ENCODE data around the gene ZNF263. TPM values are rescaled to one million over a fixed set of nuclear protein-coding genes. Genes with fewer than 3 reads are reported as not detected.

The ZNF263 gene
- total and polyA plus RNA-seq, 2 of the 13 experiments (the other 11 are each of a cell fraction or from before 2014, with no cell fraction given), result 10.2 to 41.2 TPM

DNA sequence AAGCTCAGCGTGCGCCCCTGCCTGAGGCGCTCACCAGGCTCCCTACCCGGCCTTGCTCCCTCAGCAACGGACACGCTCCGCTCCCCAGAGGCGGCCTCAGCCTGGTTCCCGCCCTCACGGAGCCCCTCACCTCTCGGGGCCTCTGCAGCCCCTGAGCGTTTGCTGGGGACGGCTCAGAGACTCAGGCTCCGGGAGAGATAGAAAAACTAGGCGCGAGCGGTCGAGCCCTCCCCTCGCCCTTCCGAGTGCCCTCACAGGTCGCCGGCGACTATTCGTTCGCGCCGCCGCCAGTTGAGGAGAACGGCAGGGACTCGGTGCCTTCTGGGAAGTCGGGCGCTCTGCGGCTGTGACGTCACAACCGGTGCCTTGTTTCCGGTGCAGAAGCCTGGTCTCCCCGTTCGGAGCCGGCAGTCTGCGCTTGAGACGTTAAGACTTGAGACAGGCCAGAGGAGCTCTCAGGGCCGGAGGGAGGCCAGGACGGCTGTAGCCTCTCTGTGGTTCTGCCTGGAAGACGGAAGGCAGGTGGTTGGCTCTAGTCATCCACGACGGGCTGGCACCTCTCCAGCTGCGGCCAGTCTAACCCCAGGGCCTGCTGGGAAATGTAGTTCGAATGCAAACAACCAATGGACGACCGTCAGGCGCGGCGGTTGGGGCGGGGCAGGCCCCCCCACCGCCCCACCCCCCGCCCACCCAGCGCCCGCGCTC, 48.3 kb upstream of the ZNF263 start, which contains the start of gene ZNF200 (continued):
- TF ChIP-seq, protein P1, sequence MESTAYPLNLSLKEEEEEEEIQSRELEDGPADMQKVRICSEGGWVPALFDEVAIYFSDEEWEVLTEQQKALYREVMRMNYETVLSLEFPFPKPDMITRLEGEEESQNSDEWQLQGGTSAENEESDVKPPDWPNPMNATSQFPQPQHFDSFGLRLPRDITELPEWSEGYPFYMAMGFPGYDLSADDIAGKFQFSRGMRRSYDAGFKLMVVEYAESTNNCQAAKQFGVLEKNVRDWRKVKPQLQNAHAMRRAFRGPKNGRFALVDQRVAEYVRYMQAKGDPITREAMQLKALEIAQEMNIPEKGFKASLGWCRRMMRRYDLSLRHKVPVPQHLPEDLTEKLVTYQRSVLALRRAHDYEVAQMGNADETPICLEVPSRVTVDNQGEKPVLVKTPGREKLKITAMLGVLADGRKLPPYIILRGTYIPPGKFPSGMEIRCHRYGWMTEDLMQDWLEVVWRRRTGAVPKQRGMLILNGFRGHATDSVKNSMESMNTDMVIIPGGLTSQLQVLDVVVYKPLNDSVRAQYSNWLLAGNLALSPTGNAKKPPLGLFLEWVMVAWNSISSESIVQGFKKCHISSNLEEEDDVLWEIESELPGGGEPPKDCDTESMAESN (CRISPR knock-in tag; conservative IDR thresholded peaks at IDR 0.05), result peak; percentile 88
- TF ChIP-seq, protein P2, sequence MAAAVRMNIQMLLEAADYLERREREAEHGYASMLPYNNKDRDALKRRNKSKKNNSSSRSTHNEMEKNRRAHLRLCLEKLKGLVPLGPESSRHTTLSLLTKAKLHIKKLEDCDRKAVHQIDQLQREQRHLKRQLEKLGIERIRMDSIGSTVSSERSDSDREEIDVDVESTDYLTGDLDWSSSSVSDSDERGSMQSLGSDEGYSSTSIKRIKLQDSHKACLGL (CRISPR knock-in tag; IDR thresholded peaks at IDR 0.05), result peak; percentile 65; the same call in 1 of the 2 replicates
- peak; percentile 79 for TF ChIP-seq HCFC1 (IDR thresholded peaks at IDR 0.05; ENCODE audit: low read depth, low read length)
- TF ChIP-seq ZNF891 (CRISPR knock-in tag; IDR thresholded peaks at IDR 0.05), result 0 out of 2 replicates have a peak, but pooled peaks have one; percentile 35
- TF ChIP-seq, protein P3, sequence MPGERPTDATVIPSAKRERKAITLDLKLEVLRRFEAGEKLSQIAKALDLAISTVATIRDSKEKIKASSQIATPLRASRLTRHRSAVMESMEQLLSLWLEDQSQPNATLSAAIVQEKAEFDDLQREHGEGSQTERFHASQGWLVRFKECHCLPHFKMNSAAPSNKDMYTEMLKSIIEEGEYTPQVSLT (CRISPR knock-in tag; IDR thresholded peaks at IDR 0.05; ENCODE audit: borderline replicate concordance, low read depth), result no peak
- TF ChIP-seq, protein P4, sequence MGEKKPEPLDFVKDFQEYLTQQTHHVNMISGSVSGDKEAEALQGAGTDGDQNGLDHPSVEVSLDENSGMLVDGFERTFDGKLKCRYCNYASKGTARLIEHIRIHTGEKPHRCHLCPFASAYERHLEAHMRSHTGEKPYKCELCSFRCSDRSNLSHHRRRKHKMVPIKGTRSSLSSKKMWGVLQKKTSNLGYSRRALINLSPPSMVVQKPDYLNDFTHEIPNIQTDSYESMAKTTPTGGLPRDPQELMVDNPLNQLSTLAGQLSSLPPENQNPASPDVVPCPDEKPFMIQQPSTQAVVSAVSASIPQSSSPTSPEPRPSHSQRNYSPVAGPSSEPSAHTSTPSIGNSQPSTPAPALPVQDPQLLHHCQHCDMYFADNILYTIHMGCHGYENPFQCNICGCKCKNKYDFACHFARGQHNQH (CRISPR knock-in tag; IDR thresholded peaks at IDR 0.05), result peak; percentile 70; the same call in 1 of the 2 replicates
- TF ChIP-seq, protein P5, sequence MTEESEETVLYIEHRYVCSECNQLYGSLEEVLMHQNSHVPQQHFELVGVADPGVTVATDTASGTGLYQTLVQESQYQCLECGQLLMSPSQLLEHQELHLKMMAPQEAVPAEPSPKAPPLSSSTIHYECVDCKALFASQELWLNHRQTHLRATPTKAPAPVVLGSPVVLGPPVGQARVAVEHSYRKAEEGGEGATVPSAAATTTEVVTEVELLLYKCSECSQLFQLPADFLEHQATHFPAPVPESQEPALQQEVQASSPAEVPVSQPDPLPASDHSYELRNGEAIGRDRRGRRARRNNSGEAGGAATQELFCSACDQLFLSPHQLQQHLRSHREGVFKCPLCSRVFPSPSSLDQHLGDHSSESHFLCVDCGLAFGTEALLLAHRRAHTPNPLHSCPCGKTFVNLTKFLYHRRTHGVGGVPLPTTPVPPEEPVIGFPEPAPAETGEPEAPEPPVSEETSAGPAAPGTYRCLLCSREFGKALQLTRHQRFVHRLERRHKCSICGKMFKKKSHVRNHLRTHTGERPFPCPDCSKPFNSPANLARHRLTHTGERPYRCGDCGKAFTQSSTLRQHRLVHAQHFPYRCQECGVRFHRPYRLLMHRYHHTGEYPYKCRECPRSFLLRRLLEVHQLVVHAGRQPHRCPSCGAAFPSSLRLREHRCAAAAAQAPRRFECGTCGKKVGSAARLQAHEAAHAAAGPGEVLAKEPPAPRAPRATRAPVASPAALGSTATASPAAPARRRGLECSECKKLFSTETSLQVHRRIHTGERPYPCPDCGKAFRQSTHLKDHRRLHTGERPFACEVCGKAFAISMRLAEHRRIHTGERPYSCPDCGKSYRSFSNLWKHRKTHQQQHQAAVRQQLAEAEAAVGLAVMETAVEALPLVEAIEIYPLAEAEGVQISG (CRISPR knock-in tag; IDR thresholded peaks at IDR 0.05), result peak; percentile 90
- TF ChIP-seq, protein P6, sequence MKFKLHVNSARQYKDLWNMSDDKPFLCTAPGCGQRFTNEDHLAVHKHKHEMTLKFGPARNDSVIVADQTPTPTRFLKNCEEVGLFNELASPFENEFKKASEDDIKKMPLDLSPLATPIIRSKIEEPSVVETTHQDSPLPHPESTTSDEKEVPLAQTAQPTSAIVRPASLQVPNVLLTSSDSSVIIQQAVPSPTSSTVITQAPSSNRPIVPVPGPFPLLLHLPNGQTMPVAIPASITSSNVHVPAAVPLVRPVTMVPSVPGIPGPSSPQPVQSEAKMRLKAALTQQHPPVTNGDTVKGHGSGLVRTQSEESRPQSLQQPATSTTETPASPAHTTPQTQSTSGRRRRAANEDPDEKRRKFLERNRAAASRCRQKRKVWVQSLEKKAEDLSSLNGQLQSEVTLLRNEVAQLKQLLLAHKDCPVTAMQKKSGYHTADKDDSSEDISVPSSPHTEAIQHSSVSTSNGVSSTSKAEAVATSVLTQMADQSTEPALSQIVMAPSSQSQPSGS (CRISPR knock-in tag; IDR thresholded peaks at IDR 0.05), result peak; percentile 76
- TF ChIP-seq, protein P7, sequence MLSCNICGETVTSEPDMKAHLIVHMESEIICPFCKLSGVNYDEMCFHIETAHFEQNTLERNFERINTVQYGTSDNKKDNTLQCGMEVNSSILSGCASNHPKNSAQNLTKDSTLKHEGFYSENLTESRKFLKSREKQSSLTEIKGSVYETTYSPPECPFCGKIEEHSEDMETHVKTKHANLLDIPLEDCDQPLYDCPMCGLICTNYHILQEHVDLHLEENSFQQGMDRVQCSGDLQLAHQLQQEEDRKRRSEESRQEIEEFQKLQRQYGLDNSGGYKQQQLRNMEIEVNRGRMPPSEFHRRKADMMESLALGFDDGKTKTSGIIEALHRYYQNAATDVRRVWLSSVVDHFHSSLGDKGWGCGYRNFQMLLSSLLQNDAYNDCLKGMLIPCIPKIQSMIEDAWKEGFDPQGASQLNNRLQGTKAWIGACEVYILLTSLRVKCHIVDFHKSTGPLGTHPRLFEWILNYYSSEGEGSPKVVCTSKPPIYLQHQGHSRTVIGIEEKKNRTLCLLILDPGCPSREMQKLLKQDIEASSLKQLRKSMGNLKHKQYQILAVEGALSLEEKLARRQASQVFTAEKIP (CRISPR knock-in tag; IDR thresholded peaks at IDR 0.05; ENCODE audit: borderline replicate concordance), result no peak
- peak; percentile 56 for TF ChIP-seq ZZZ3 (CRISPR knock-in tag; IDR thresholded peaks at IDR 0.05; ENCODE audit: borderline replicate concordance)
- TF ChIP-seq HMG20B (CRISPR knock-in tag; conservative IDR thresholded peaks at IDR 0.05), result no peak
- no peak for TF ChIP-seq CEBPG (CRISPR knock-in tag; IDR thresholded peaks at IDR 0.05)
- TF ChIP-seq ZNF713 (CRISPR knock-in tag; IDR thresholded peaks at IDR 0.05), result 0 out of 2 replicates have a peak, but pooled peaks have one; percentile 54
- peak; percentile 91; the same call in 1 of the 2 replicates for TF ChIP-seq ZNF83 (CRISPR knock-in tag; IDR thresholded peaks at IDR 0.05; ENCODE audit: borderline replicate concordance)

Data from HepG2 (cell line).